ENCODE results near the gene HCN1. TPM values are rescaled to one million over a fixed set of nuclear protein-coding genes. Genes with fewer than 3 reads are reported as not detected.

Gene HCN1
- total and polyA plus RNA-seq, 2 of the 4 experiments (the other 2 are of a cell fraction), result not detected

DNA sequence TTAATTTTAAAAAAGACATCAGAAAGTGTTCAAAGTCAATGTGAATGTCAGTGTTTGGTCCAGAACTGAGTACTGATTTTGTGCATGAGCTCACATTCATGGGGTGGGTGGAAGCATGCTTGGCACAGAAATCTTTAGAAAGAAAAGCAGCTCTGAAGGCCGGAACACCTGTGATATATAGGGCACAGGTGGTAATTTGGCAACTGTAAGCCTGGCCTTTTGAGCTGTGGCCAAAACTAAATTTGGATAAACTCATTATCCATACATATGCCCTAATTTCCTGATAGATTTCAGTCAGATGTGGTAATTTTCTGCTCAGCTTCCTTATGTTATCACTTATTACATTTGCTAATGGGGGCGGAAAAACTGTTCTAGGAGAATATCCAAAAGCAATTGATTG, 211.4 kb downstream of the HCN1 start:
- DNase-seq, result no peak
- BruUV-seq (replicated peaks), result no TSS peak
- Histone ChIP-seq H4K91ac (ENCODE audit: insufficient read depth, low read depth, low read length) (no peak overlapping the region), H3K4ac (ENCODE audit: low read depth, low read length) (no peak overlapping the region), H3K79me1 (ENCODE audit: low read depth in 1 of 2, low read length in 2 of 2) (no peaks in the 10 kb centered on the region), H4K20me1 (ENCODE audit: insufficient read depth, low read length) (no peaks in the 10 kb centered on the region), H3K4me3 (ENCODE audit: insufficient read depth, low read depth, low read length) (no peak overlapping the region), H3K9me1 (ENCODE audit: insufficient read depth, low read length) (no peaks in the 10 kb centered on the region), H3K18ac (ENCODE audit: low read depth, low read length) (no peak overlapping the region), H3K27me3 (ENCODE audit: control insufficient read depth, insufficient read depth, low read length) (no peaks in the 10 kb centered on the region), H4K5ac (ENCODE audit: low read depth, low read length) (no peak overlapping the region), H3K4me2 (ENCODE audit: low read depth, low read length) (no peak overlapping the region), H4K8ac (ENCODE audit: low read depth in 2 of 2, low read length in 2 of 2) (no peak overlapping the region), H3K23ac (ENCODE audit: low read depth, low read length) (no peak overlapping the region), H2BK20ac (ENCODE audit: low read depth, low read length) (no peak overlapping the region), H3K56ac (ENCODE audit: extremely low read depth, insufficient read depth, low read length) (no peak overlapping the region), H3K9ac (ENCODE audit: low read depth, low read length) (no peak overlapping the region), H2AFZ (replicated peaks; ENCODE audit: low read length, poor library complexity) (no peak overlapping the region), H2BK5ac (ENCODE audit: low read depth, low read length, poor library complexity, severe bottlenecking) (no peak overlapping the region), H3K36me3 (ENCODE audit: control insufficient read depth, insufficient read depth, low read length) (no peaks in the 10 kb centered on the region), H3K9me3 (ENCODE audit: control insufficient read depth, insufficient read depth, low read length) (no peaks in the 10 kb centered on the region), H3K27ac (ENCODE audit: insufficient read depth, low read length) (no peak overlapping the region), H3K4me1 (ENCODE audit: control insufficient read depth, insufficient read depth, low read length) (no peaks in the 10 kb centered on the region), H2BK120ac (ENCODE audit: low read depth, low read length) (no peak overlapping the region), H2AK9ac (replicated peaks; ENCODE audit: low read depth, low read length, poor library complexity) (no peak overlapping the region), H2AK5ac (ENCODE audit: low read depth, low read length) (no peak overlapping the region), H3K14ac (replicated peaks; ENCODE audit: low read depth, low read length) (no peak overlapping the region), H2BK15ac (ENCODE audit: low read depth, low read length) (no peak overlapping the region)
- WGBS, 2 experiments (ENCODE audit: extremely low coverage in 2 of 2, insufficient read length in 1 of 2), result no CpG with 5 or more reads among the region's 2 CpGs
- CTCF ChIA-PET, result no interaction called here
- intact Hi-C loops (cut with micrococcal nuclease), result no loop called here
- POLR2A ChIA-PET (ENCODE audit: unreplicated experiment), result no interaction called here
- in situ Hi-C loops (cut with MboI; ENCODE audit: low sequenced_read_pairs), result no loop called here
- dilution Hi-C loops (cut with HindIII; ENCODE audit: low sequenced_read_pairs, unreplicated experiment), result no loop called here
- no peak for TF ChIP-seq SMC3 (IDR thresholded peaks at IDR 0.05; ENCODE audit: low read depth, low read length)
- no peak for ATAC-seq (ENCODE audit: low read depth)

Measured in IMR-90 (cell line).